ENCODE results near the gene PIP. TPM values are rescaled to one million over a fixed set of nuclear protein-coding genes. Genes with fewer than 3 reads are reported as not detected.
"Not testable (repeated sequence)": the region's sequence is repeated elsewhere in the genome, so short reads cannot be mapped to it uniquely, and the experiment has no call there.

The PIP gene
- total and polyA plus RNA-seq, 12 donors = not detected

- Histone ChIP-seq H3K36me3 (replicated peaks in 1 of 2) (no peaks in the 10 kb centered on the region), H3K9me3 (replicated peaks in 1 of 3) (no peaks in the 10 kb centered on the region), H3K4me1 (replicated peaks in 1 of 2) (no peaks in the 10 kb centered on the region), H3K27me3 (peaks cover 4% of the 10 kb centered on the region), H3K4me3 (no peak overlapping the region), H3K27ac (no peak overlapping the region)
- no peak for TF ChIP-seq CTCF (IDR thresholded peaks at IDR 0.05)
- TF ChIP-seq POLR2A (IDR thresholded peaks at IDR 0.05) = no peak
- DNase-seq = peak in 4 of 7 donors; percentile 8 to 33 (median 25)
- 44 to 67% (median 49%) methylated on average over 4 of the region's 4 CpGs for WGBS, 4 donors
- intact Hi-C loops (cut with DNase I) = no loop called here
These were observed 40.5 kb downstream of the PIP start for GRCh38 chr7:143172354-143172753.

GRCh38 chr7:143176128-143176527 is 44.3 kb downstream of the PIP start:
- Histone ChIP-seq H3K36me3 (replicated peaks in 1 of 2) (no peaks in the 10 kb centered on the region), H3K27me3 (no peaks in the 10 kb centered on the region), H3K4me1 (replicated peaks in 1 of 2) (no peaks in the 10 kb centered on the region), H3K4me3 (no peak overlapping the region), H3K9me3 (replicated peaks in 1 of 3) (no peaks in the 10 kb centered on the region), H3K27ac (no peak overlapping the region)
- DNase-seq = no peak
- intact Hi-C loops (cut with DNase I) = no loop called here
- 85 to 95% (median 92%) methylated on average over 5 of the region's 5 CpGs for WGBS, 4 donors
- TF ChIP-seq POLR2A (IDR thresholded peaks at IDR 0.05) = no peak
- TF ChIP-seq CTCF (IDR thresholded peaks at IDR 0.05) = no peak

- H3K27ac ChIP-seq = no peak overlapping the region
- DNase-seq = no peak
- no peaks in the 10 kb centered on the region for H3K4me1 ChIP-seq (replicated peaks in 1 of 2)
- no peak overlapping the region for H3K4me3 ChIP-seq
- H3K36me3 ChIP-seq (replicated peaks in 1 of 2) = no peaks in the 10 kb centered on the region
- 75 to 87% (median 78%) methylated on average over 2 of the region's 2 CpGs for WGBS, 4 donors
- H3K9me3 ChIP-seq (replicated peaks in 1 of 3) = no peaks in the 10 kb centered on the region
- H3K27me3 ChIP-seq = no peaks in the 10 kb centered on the region
- no peak for TF ChIP-seq POLR2A (IDR thresholded peaks at IDR 0.05)
- no peak for TF ChIP-seq CTCF (IDR thresholded peaks at IDR 0.05)
- intact Hi-C loops (cut with DNase I) = no loop called here
These were observed 45.7 kb downstream of the PIP start for GRCh38 chr7:143177374-143178119.

GRCh38 chr7:143180771-143181170 is 48.9 kb downstream of the PIP start:
- H3K4me3 ChIP-seq; DNase-seq; H3K27me3 ChIP-seq; H3K27ac ChIP-seq; intact Hi-C loops (cut with DNase I); H3K4me1 ChIP-seq (replicated peaks in 1 of 2); H3K9me3 ChIP-seq (replicated peaks in 1 of 3); H3K36me3 ChIP-seq (replicated peaks in 1 of 2): not testable (repeated sequence)
- 75 to 96% (median 86%) methylated on average over 4 of the region's 4 CpGs for WGBS, 4 donors

GRCh38 chr7:143181349-143181748 is 49.5 kb downstream of the PIP start:
- Histone ChIP-seq H3K36me3 (replicated peaks in 1 of 2) (no peaks in the 10 kb centered on the region), H3K27ac (no peak overlapping the region), H3K27me3 (no peaks in the 10 kb centered on the region), H3K4me3 (no peak overlapping the region), H3K4me1 (replicated peaks in 1 of 2) (no peaks in the 10 kb centered on the region), H3K9me3 (replicated peaks in 1 of 3) (no peaks in the 10 kb centered on the region)
- WGBS, 4 donors = 59 to 76% (median 69%) methylated on average over 2 of the region's 2 CpGs
- DNase-seq = no peak
- TF ChIP-seq CTCF (IDR thresholded peaks at IDR 0.05) (no peak), POLR2A (IDR thresholded peaks at IDR 0.05) (no peak)
- intact Hi-C loops (cut with DNase I) = no loop called here
